Measurements from ENCODE around the gene HDGFL1.

HDGFL1 gene

DNA sequence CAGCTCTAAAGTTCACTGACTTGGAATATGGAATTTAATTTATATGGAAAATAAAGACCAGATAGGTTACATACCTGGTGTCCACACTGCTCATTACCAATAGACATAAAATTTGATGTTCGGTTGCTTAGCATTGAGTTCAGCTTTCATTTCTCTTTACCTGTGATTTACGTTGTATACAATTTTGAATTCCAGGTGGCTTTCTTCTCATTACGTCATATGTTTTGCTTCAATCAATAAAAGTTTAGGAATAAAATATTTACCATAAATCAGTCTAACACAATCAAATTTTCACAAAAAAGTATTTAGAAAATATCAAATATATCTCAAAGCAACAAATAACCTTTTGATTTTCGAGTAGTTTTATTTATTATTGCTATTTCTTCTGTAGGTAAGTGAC, 40.8 kb downstream of the HDGFL1 start:
- no peaks in the 10 kb centered on the region for H3K36me3 ChIP-seq (ENCODE audit: insufficient read depth)
- H4K20me1 ChIP-seq (ENCODE audit: insufficient read depth) = no peaks in the 10 kb centered on the region
- no peaks in the 10 kb centered on the region for H3K79me2 ChIP-seq (ENCODE audit: insufficient read depth, low read depth)
- no peak overlapping the region for H3K27ac ChIP-seq
- TF ChIP-seq, protein P1, sequence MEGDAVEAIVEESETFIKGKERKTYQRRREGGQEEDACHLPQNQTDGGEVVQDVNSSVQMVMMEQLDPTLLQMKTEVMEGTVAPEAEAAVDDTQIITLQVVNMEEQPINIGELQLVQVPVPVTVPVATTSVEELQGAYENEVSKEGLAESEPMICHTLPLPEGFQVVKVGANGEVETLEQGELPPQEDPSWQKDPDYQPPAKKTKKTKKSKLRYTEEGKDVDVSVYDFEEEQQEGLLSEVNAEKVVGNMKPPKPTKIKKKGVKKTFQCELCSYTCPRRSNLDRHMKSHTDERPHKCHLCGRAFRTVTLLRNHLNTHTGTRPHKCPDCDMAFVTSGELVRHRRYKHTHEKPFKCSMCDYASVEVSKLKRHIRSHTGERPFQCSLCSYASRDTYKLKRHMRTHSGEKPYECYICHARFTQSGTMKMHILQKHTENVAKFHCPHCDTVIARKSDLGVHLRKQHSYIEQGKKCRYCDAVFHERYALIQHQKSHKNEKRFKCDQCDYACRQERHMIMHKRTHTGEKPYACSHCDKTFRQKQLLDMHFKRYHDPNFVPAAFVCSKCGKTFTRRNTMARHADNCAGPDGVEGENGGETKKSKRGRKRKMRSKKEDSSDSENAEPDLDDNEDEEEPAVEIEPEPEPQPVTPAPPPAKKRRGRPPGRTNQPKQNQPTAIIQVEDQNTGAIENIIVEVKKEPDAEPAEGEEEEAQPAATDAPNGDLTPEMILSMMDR (conservative IDR thresholded peaks at IDR 0.05; ENCODE audit: low read depth, low read length) = no peak
- no peak overlapping the region for H3K9ac ChIP-seq
- H3K27me3 ChIP-seq (ENCODE audit: insufficient read depth, low read depth) = no peaks in the 10 kb centered on the region
- H3K4me1 ChIP-seq (ENCODE audit: low read depth, poor library complexity, severe bottlenecking) = no peaks in the 10 kb centered on the region
- H3K4me2 ChIP-seq = no peak overlapping the region
- no peak overlapping the region for H3K4me3 ChIP-seq (IDR thresholded peaks at IDR 0.05; ENCODE audit: insufficient read depth, low read depth, low read length)
- no peak overlapping the region for H2AFZ ChIP-seq (ENCODE audit: low read depth)

DNA sequence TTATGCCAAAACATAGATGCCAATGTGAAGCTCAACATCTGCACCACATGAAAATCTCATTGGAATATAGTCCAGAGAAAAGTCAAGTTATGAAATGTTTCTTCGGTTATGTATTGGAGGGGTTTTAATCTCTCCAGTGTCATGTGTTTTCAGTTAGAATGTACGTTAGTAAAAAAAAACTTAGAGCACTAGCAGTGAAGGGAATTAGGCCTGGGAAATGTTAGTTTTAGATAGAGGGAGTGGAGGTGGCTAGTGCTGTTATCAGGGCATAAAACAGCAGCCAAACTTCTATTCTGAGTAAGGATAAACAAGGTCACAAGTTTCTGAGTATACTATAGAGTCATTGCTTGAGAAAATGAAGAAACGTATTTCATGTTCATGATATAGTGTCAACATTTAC, 42.9 kb downstream of the HDGFL1 start:
- H3K36me3 ChIP-seq (ENCODE audit: insufficient read depth) = no peaks in the 10 kb centered on the region
- no peaks in the 10 kb centered on the region for H4K20me1 ChIP-seq (ENCODE audit: insufficient read depth)

DNA sequence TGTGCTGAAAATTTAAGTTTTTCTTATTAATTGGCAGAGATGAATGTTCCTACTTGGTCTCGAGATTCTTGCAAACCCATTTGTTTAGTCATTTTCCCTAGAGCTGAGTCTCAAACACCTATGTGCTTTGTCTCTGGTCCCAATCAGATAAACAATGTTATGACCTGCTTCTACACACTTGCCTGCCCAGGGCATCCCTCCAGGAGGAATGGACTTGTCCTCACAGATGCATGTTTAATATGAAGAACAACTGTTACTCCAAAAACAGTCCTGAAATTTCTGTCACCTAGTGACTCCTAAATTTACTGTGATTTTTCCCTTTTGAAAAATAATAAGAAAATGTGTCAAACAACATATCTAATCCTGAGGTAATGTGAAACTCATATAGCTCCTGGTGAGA, 43.7 kb downstream of the HDGFL1 start:
- no peaks in the 10 kb centered on the region for H3K27me3 ChIP-seq (ENCODE audit: insufficient read depth, low read depth)
- no peaks in the 10 kb centered on the region for H3K79me2 ChIP-seq (ENCODE audit: insufficient read depth, low read depth)
- H3K4me3 ChIP-seq (IDR thresholded peaks at IDR 0.05; ENCODE audit: insufficient read depth, low read depth, low read length) = no peak overlapping the region
- H3K4me2 ChIP-seq = no peak overlapping the region
- H3K36me3 ChIP-seq (ENCODE audit: insufficient read depth) = no peaks in the 10 kb centered on the region
- H2AFZ ChIP-seq (ENCODE audit: low read depth) = no peak overlapping the region
- TF ChIP-seq, protein P1 (conservative IDR thresholded peaks at IDR 0.05; ENCODE audit: low read depth, low read length) = no peak
- H3K27ac ChIP-seq = no peak overlapping the region
- H3K4me1 ChIP-seq (ENCODE audit: low read depth, poor library complexity, severe bottlenecking) = no peaks in the 10 kb centered on the region
- H3K9ac ChIP-seq = no peak overlapping the region
- no peaks in the 10 kb centered on the region for H4K20me1 ChIP-seq (ENCODE audit: insufficient read depth)

More for the DNA sequence above, 42.9 kb downstream of the HDGFL1 start:
- H3K27me3 ChIP-seq (ENCODE audit: insufficient read depth, low read depth) = no peaks in the 10 kb centered on the region
- no peak overlapping the region for H2AFZ ChIP-seq (ENCODE audit: low read depth)
- TF ChIP-seq, protein P1 (conservative IDR thresholded peaks at IDR 0.05; ENCODE audit: low read depth, low read length) = no peak
- H3K4me3 ChIP-seq (IDR thresholded peaks at IDR 0.05; ENCODE audit: insufficient read depth, low read depth, low read length) = no peak overlapping the region
- H3K4me2 ChIP-seq = no peak overlapping the region
- H3K4me1 ChIP-seq (ENCODE audit: low read depth, poor library complexity, severe bottlenecking) = no peaks in the 10 kb centered on the region
- H3K27ac ChIP-seq = no peak overlapping the region
- H3K9ac ChIP-seq = no peak overlapping the region
- no peaks in the 10 kb centered on the region for H3K79me2 ChIP-seq (ENCODE audit: insufficient read depth, low read depth)

DNA sequence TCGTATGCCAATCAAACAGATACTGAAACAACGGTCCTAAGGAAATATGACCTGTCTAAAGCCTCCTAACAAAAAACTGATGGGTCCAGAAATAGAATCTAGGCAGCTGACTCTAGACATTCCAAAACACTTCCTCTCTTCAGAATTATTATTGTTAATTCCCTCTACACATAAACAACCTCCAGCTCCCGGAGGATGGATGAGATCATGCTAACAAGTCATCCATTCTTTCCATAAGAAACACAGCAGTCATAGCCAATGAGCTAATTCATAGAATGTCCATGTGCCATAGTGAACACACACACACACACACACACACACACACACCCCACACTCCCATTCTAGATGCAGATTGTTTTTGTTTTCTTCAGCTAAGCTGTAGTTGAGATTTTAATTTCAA, 44.3 kb downstream of the HDGFL1 start:
- no peak overlapping the region for H3K9ac ChIP-seq
- no peaks in the 10 kb centered on the region for H4K20me1 ChIP-seq (ENCODE audit: insufficient read depth)
- no peak overlapping the region for H3K27ac ChIP-seq
- TF ChIP-seq, protein P1 (conservative IDR thresholded peaks at IDR 0.05; ENCODE audit: low read depth, low read length) = no peak
- H3K4me1 ChIP-seq (ENCODE audit: low read depth, poor library complexity, severe bottlenecking) = no peaks in the 10 kb centered on the region
- H2AFZ ChIP-seq (ENCODE audit: low read depth) = no peak overlapping the region
- H3K4me3 ChIP-seq (IDR thresholded peaks at IDR 0.05; ENCODE audit: insufficient read depth, low read depth, low read length) = no peak overlapping the region
- H3K27me3 ChIP-seq (ENCODE audit: insufficient read depth, low read depth) = no peaks in the 10 kb centered on the region
- H3K4me2 ChIP-seq = no peak overlapping the region
- no peaks in the 10 kb centered on the region for H3K79me2 ChIP-seq (ENCODE audit: insufficient read depth, low read depth)
- no peaks in the 10 kb centered on the region for H3K36me3 ChIP-seq (ENCODE audit: insufficient read depth)

Measured in KMS-11 (cell line).